H1 (cell line): ENCODE data around the gene AP1M1. TPM values are rescaled to one million over a fixed set of nuclear protein-coding genes. Genes with fewer than 3 reads are reported as not detected.

ENCODE experiments used
- CBX5 ChIP-seq: fragments of 300-800, 300-1000 bp; sonication (generic); IDR thresholded peaks from 2 replicates; pipeline ENCODE4 v1.7.1; 2016; ENCODE audit warnings: antibody characterized with exemption, low read length, low read depth
- CBX8 ChIP-seq: fragments of 300-800, 300-1000 bp; sonication (generic); IDR thresholded peaks from 2 replicates; pipeline ENCODE4 v1.7.1; 2016; ENCODE audit warnings: low read depth, low read length, borderline replicate concordance
- CEBPB ChIP-seq: IDR thresholded peaks from 2 replicates; pipeline ENCODE4 v1.6.1; 2012; ENCODE audit warnings: low read depth, low read length
- CREB1 ChIP-seq: IDR thresholded peaks from 2 replicates; pipeline ENCODE4 v1.6.1; 2012; ENCODE audit warnings: inconsistent platforms
- HDAC6 ChIP-seq: IDR thresholded peaks from one replicate; pipeline ENCODE4 v1.7.1; 2012; ENCODE audit warnings: low read depth, mild to moderate bottlenecking, inconsistent platforms, low read length, moderate library complexity
- NRF1 ChIP-seq: IDR thresholded peaks from 2 replicates; pipeline ENCODE4 v1.6.1; 2011; ENCODE audit warnings: mild to moderate bottlenecking, low read depth, low read length, improper control_type of control experiment
- POLR2A ChIP-seq, 2 experiments: IDR thresholded peaks; 1 replicate in 1 of 2; 2 replicates in 1 of 2; pipeline ENCODE4 v1.6.1; 2011; ENCODE audit warnings: low read depth in 2 of 2, low read length in 2 of 2, mild to moderate bottlenecking in 2 of 2; ENCODE audit errors: control extremely low read depth in 1 of 2
- POU5F1 ChIP-seq: IDR thresholded peaks from 2 replicates; pipeline ENCODE4 v1.6.1; 2011; ENCODE audit warnings: low read depth, mild to moderate bottlenecking, low read length, moderate library complexity
- RAD21 ChIP-seq, 2 experiments: IDR thresholded peaks in 1 of 2; conservative IDR thresholded peaks in 1 of 2; 2 replicates each; pipeline ENCODE4 v1.6.1; 2011; ENCODE audit warnings: low read depth in 2 of 2, low read length in 2 of 2, improper control_type of control experiment in 1 of 2, inconsistent platforms in 1 of 2, mild to moderate bottlenecking in 1 of 2, moderate library complexity in 1 of 2
- SAP30 ChIP-seq: fragments of 300-600 bp; sonication (generic); IDR thresholded peaks from 2 replicates; pipeline ENCODE4 v1.7.1; 2012; ENCODE audit warnings: low read length, moderate library complexity, mild to moderate bottlenecking, inconsistent platforms; ENCODE audit not compliant: insufficient read depth, insufficient replicate concordance
- SIN3A ChIP-seq, 2 experiments: IDR thresholded peaks in 1 of 2; conservative IDR thresholded peaks in 1 of 2; 2 replicates each; pipeline ENCODE4 v1.6.1; 2011 to 2012; ENCODE audit warnings: low read length in 2 of 2, improper control_type of control experiment in 1 of 2, low read depth in 1 of 2, mild to moderate bottlenecking in 1 of 2
- SP1 ChIP-seq: IDR thresholded peaks from 2 replicates; pipeline ENCODE4 v1.6.1; 2011; ENCODE audit warnings: low read depth, low read length
- SUZ12 ChIP-seq: fragments of 200-600 bp; sonication (generic); IDR thresholded peaks from 2 replicates; pipeline ENCODE4 v1.6.1; 2012; ENCODE audit warnings: mild to moderate bottlenecking, inconsistent platforms, low read length, moderate library complexity, mixed read lengths
- TAF1 ChIP-seq: IDR thresholded peaks from 2 replicates; pipeline ENCODE4 v1.6.1; 2011; ENCODE audit warnings: mild to moderate bottlenecking, low read depth, low read length
- polyA plus RNA-seq, 7 experiments: library from polyadenylated mRNA; depleted of rRNA in 3 of 7; stranded (reverse) in 5 of 7; unstranded in 2 of 7; fragments of >200 nt in 5 of 7; fragments of 200-250 nt in 2 of 7; gene quantifications; 1 replicate in 5 of 7; 2 replicates in 1 of 7; 4 replicates in 1 of 7; pipeline versions ENCODE4 v1.2.1 to v1.2.3, GENCODE V29; 2011 to 2013; ENCODE audit warnings: missing spikeins in 2 of 7, mixed read lengths in 2 of 7
- total RNA-seq: library from RNA; stranded (reverse); fragmentation: NEBNext Ultra II Directional; extraction: Animal tissue kit (Norgen Biotek cat#: 25700); gene quantifications from 2 replicates; pipeline ENCODE4 v1.2.1, GENCODE V29; 2021

The AP1M1 gene
- total and polyA plus RNA-seq, 2 of the 8 experiments (the other 6 are each of a cell fraction or from before 2014, with no cell fraction given): 30.9 to 37.5 TPM

DNA sequence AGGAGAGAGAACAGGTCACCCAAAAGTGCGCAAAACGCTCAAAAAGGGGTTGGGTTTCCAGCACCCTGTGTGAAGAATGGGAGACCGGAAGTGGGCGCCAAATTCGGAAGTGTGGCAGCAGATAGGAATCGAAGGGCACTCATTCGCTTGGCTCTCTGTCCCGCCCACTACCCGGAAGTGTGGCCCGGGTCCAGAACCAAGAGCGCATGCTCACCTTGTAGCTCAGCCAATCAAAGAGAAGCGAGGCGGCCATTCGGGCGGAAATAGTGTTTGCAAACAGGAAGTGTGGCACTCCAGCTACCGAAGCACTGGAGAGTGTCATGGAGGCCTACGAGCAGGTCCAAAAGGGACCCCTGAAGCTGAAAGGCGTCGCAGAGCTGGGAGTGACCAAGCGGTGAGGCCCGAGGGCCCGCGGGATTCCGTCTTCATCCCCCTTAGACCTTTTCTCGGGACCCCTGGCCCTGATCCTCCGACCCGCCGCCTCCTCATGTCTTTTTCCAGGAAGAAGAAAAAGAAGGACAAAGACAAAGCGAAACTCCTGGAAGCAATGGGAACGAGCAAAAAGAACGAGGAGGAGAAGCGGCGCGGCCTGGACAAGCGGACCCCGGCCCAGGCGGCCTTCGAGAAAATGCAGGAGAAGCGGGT lies 12.5 kb upstream of the AP1M1 start, which contains the start of gene FAM32A (continued):
- no peak for TF ChIP-seq HDAC6
- TF ChIP-seq RAD21 (IDR thresholded peaks at IDR 0.05 in 1 of 2, conservative IDR thresholded peaks at IDR 0.05 in 1 of 2; ENCODE audit: low read depth in 2 of 2, low read length in 2 of 2): no peak
- peak; percentile 95 for TF ChIP-seq TAF1
- no peak for TF ChIP-seq CREB1
- peak; percentile 74 for TF ChIP-seq NRF1
- 0 out of 4 replicates have a peak, but pooled peaks of 1 of the 2 experiments have one; percentile 28 for TF ChIP-seq SIN3A (conservative IDR thresholded peaks at IDR 0.05 in 1 of 2, IDR thresholded peaks at IDR 0.05 in 1 of 2; ENCODE audit: low read depth in 1 of 2, low read length in 2 of 2)
- TF ChIP-seq POLR2A (IDR thresholded peaks at IDR 0.05; ENCODE audit: control extremely low read depth in 1 of 2, low read depth in 2 of 2, low read length in 2 of 2): peak; percentile 91 to 95
- no peak for TF ChIP-seq SP1
- no peak for TF ChIP-seq CBX5
- peak; percentile 37 for TF ChIP-seq SAP30
- TF ChIP-seq SUZ12: no peak
- no peak for TF ChIP-seq CBX8
- no peak for TF ChIP-seq CEBPB
- no peak for TF ChIP-seq POU5F1
